ENCODE measurements around the gene FANCM.

FANCM gene, protein sequence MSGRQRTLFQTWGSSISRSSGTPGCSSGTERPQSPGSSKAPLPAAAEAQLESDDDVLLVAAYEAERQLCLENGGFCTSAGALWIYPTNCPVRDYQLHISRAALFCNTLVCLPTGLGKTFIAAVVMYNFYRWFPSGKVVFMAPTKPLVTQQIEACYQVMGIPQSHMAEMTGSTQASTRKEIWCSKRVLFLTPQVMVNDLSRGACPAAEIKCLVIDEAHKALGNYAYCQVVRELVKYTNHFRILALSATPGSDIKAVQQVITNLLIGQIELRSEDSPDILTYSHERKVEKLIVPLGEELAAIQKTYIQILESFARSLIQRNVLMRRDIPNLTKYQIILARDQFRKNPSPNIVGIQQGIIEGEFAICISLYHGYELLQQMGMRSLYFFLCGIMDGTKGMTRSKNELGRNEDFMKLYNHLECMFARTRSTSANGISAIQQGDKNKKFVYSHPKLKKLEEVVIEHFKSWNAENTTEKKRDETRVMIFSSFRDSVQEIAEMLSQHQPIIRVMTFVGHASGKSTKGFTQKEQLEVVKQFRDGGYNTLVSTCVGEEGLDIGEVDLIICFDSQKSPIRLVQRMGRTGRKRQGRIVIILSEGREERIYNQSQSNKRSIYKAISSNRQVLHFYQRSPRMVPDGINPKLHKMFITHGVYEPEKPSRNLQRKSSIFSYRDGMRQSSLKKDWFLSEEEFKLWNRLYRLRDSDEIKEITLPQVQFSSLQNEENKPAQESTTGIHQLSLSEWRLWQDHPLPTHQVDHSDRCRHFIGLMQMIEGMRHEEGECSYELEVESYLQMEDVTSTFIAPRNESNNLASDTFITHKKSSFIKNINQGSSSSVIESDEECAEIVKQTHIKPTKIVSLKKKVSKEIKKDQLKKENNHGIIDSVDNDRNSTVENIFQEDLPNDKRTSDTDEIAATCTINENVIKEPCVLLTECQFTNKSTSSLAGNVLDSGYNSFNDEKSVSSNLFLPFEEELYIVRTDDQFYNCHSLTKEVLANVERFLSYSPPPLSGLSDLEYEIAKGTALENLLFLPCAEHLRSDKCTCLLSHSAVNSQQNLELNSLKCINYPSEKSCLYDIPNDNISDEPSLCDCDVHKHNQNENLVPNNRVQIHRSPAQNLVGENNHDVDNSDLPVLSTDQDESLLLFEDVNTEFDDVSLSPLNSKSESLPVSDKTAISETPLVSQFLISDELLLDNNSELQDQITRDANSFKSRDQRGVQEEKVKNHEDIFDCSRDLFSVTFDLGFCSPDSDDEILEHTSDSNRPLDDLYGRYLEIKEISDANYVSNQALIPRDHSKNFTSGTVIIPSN (N-terminal part only)

DNA sequence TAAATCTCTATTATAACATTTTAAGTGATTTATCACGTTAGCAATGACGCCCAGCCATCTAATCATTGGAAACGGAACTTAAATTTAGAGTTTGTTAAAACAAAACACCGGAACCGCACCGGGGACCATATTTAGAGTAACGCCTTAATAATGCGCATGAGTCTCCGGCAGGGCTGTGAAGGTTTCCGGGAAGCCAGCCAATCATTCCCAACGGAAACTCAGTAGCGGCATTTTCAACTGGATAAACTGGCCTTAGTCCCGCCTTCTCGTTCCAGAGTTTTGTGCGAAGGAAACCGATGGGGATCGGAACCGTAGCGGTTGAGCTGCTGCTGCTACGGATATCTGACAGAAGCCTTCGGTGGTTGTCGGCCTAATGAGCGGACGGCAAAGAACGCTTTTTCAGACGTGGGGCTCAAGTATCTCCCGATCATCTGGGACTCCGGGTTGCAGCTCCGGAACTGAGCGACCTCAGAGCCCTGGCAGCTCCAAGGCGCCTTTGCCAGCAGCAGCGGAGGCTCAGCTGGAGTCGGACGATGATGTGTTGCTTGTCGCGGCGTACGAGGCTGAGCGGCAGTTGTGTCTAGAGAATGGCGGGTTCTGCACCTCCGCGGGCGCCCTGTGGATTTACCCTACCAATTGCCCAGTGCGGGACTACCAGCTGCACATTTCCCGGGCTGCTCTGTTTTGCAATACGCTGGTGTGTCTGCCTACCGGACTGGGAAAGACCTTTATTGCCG is at the start of gene FANCM:
Gene FANCM, plus strand, starts transcription at position 272 of the 737 bp plus-strand sequence. Its CDS starts 102 bp downstream, at position 374.
- TF ChIP-seq POLR2A (IDR thresholded peaks at IDR 0.05; ENCODE audit: low read length): peak; percentile 67
- TF ChIP-seq GATA1 (IDR thresholded peaks at IDR 0.05; ENCODE audit: low read depth, low read length): no peak
- DNase-seq: peak; percentile 97 to 98

DNA sequence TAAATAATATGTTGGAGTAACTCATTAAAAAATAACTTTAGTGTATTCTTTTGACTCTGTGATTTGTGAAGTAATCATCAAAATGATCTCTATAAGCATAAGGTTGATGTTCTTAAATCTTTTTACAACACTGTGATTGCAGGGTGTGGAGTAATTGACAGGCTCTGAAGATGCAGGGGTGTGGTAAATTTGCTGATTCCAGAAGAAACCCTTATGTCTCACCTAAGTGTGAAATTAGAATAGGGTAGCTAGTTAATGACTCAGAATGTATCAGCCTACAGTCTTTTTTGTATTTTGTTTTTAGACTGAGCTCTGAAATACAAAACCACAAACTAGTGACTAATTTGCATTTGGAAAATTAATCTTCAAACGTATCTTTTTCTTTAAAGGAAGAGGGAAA is 45.9 kb upstream of the FANCM start:
- TF ChIP-seq GATA1 (IDR thresholded peaks at IDR 0.05; ENCODE audit: low read depth, low read length): no peak
- DNase-seq: no peak

DNA sequence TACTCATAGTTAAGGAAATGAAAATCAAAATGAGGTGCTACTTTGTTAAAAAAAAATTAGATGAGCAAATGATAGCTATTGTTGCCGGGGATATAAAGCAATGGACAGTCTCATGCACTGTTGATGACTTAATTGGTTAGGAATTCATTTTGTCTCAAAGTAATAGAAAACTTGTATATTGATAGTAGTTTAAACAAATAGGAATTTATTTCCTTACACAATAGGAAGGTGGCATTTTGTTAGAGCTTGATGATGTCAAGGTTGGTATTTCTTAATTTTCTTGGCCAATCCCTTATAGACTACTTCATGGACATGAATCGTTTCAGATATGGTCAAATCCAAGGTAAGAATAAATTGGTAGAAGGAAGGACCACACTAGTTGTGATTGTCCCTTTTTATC is 44.0 kb upstream of the FANCM start:
- TF ChIP-seq GATA1 (IDR thresholded peaks at IDR 0.05; ENCODE audit: low read depth, low read length): no peak
- no peak for TF ChIP-seq POLR2A (IDR thresholded peaks at IDR 0.05; ENCODE audit: low read length)
- DNase-seq: no peak

DNA sequence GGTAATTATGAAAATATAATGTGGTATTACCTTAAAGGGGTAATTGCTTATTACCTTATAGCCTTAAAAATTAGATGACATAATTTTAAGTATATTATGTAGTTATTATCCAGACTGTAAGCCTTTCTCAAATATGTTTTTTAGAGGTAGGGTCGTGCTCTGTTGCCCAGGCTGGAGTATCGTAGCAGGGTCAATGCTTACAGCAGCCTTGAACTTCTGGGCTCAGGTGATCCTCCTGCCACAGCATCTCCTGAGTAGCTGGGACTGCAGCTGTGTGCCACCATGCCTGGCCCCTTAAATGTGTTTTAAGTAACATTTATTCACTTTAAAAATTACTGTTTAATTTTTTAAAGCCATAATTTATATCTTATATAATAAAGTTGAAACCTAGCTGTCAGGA is 41.5 kb upstream of the FANCM start:
- no peak for DNase-seq
- no peak for TF ChIP-seq POLR2A (IDR thresholded peaks at IDR 0.05; ENCODE audit: low read length)
- no peak for TF ChIP-seq GATA1 (IDR thresholded peaks at IDR 0.05; ENCODE audit: low read depth, low read length)

DNA sequence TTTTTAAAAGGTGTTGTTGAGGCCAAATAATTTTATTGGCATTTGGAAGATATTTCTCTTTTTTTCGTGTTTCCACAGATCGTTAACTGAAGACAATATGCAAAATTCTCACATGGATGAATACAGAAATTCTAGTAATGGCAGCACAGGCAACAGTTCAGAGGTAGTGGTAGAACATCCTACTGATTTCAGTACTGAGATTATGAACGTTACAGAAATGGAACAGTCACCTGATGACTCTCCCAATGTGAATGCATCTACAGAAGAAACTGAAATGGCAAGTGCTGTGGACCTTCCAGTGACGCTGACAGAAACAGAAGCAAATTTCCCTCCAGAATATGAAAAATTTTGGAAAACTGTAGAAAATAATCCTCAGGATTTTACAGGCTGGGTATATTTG is 40.6 kb upstream of the FANCM start:
- TF ChIP-seq GATA1 (IDR thresholded peaks at IDR 0.05; ENCODE audit: low read depth, low read length) (no peak), POLR2A (IDR thresholded peaks at IDR 0.05; ENCODE audit: low read length) (no peak)
- DNase-seq: no peak

DNA sequence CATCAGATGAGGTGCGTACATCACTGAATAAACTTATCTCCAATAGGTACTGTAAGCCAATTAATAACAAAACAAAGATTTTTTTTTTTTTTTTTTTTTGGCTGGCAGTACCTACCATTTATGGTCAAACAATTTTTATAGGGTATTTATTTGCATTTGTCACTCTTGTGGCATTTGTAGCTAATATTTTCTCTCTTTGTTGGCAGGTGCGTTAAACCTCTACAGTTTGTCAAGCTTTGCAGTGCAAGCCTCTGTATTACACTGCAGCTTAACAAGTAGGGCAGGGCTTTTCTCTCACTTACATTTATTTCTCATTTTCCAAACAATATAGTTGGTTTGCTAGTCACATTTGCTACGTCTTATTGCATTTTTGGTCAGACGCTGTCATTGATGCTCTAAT is 39.5 kb upstream of the FANCM start:
- no peak for DNase-seq
- no peak for TF ChIP-seq POLR2A (IDR thresholded peaks at IDR 0.05; ENCODE audit: low read length)
- TF ChIP-seq GATA1 (IDR thresholded peaks at IDR 0.05; ENCODE audit: low read depth, low read length): no peak

- no peak for DNase-seq
- TF ChIP-seq POLR2A (IDR thresholded peaks at IDR 0.05; ENCODE audit: low read length) (no peak), GATA1 (IDR thresholded peaks at IDR 0.05; ENCODE audit: low read depth, low read length) (no peak)
Observed at GRCh38 chr14:45103806-45104205, 31.9 kb upstream of the FANCM start.

DNA sequence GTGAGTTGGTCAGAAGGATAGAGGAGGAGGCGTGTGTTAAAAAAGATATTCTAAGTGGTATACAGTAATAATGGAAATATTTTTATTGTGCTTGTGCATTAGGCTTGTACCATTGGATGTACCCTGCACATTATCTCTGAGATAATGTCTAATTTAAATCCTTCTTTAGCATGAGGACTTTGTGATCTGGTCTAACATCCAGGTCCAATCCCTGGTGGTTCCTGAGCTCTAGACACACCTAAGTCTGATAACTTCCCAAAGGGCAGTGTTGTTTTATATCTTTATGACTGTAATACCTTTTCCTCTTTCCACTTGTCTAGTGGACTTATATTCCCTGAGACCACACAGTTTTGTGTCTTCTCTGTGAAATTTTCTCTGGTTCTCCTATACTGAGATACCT is 31.2 kb upstream of the FANCM start:
- no peak for TF ChIP-seq GATA1 (IDR thresholded peaks at IDR 0.05; ENCODE audit: low read depth, low read length)
- TF ChIP-seq POLR2A (IDR thresholded peaks at IDR 0.05; ENCODE audit: low read length): no peak
- DNase-seq: no peak

GRCh38 chr14:45112896-45113781 is 22.6 kb upstream of the FANCM start:
- DNase-seq: peak; percentile 35 to 45
- no peak for TF ChIP-seq POLR2A (IDR thresholded peaks at IDR 0.05; ENCODE audit: low read length)
- no peak for TF ChIP-seq GATA1 (IDR thresholded peaks at IDR 0.05; ENCODE audit: low read depth, low read length)

DNA sequence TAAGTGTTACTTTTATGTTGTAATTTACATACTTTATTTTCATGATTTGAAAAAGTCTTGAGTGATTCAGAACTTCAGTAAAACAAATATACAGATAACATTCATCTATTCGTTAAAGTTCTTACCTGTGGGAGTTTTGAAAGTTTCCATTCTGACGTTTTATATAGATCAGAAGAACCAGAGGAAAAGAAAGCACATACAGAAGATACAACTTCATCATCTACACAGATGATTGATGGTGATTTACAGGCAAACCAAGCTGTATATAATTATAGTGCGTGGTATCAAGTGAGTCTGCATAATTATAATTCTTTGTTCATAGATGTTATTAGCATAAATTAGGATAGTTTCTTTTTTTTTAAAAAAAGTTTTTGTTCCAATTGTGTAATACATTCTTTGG is 21.4 kb upstream of the FANCM start:
- no peak for TF ChIP-seq POLR2A (IDR thresholded peaks at IDR 0.05; ENCODE audit: low read length)
- TF ChIP-seq GATA1 (IDR thresholded peaks at IDR 0.05; ENCODE audit: low read depth, low read length): no peak
- no peak for DNase-seq

GRCh38 chr14:45118594-45118993 is 17.1 kb upstream of the FANCM start:
- DNase-seq: no peak
- TF ChIP-seq GATA1 (IDR thresholded peaks at IDR 0.05; ENCODE audit: low read depth, low read length): no peak
- TF ChIP-seq POLR2A (IDR thresholded peaks at IDR 0.05; ENCODE audit: low read length): no peak

- no peak for TF ChIP-seq POLR2A (IDR thresholded peaks at IDR 0.05; ENCODE audit: low read length)
- TF ChIP-seq GATA1 (IDR thresholded peaks at IDR 0.05; ENCODE audit: low read depth, low read length): no peak
- DNase-seq: no peak
Observed at GRCh38 chr14:45120096-45120495, 15.6 kb upstream of the FANCM start.
